ENCODE results near the gene FBXL3. TPM values are rescaled to one million over a fixed set of nuclear protein-coding genes. Genes with fewer than 3 reads are reported as not detected.

The FBXL3 gene
- total RNA-seq, 1 donor from 2014 or later, result 32.6 TPM

- peaks cover 24% of the 10 kb centered on the region for H3K4me1 Mint-ChIP-seq
- H3K36me3 Mint-ChIP-seq, result peaks cover 17% of the 10 kb centered on the region
- no peaks in the 10 kb centered on the region for H3K27me3 Mint-ChIP-seq (ENCODE audit: low read depth)
- H3K9me3 Mint-ChIP-seq, result no peaks in the 10 kb centered on the region
- TF ChIP-seq CTCF (IDR thresholded peaks at IDR 0.05; ENCODE audit: unreplicated experiment), result no peak
- H3K27ac Mint-ChIP-seq, result no peak overlapping the region
- H3K4me3 Mint-ChIP-seq, result peak overlapping the region; percentile 95
- DNase-seq (ENCODE audit: low spot score in 2 of 2, unreplicated experiment in 2 of 2), result no peak
Measured at GRCh38 chr13:76993473-76993872, 33.5 kb downstream of the FBXL3 start.

DNA sequence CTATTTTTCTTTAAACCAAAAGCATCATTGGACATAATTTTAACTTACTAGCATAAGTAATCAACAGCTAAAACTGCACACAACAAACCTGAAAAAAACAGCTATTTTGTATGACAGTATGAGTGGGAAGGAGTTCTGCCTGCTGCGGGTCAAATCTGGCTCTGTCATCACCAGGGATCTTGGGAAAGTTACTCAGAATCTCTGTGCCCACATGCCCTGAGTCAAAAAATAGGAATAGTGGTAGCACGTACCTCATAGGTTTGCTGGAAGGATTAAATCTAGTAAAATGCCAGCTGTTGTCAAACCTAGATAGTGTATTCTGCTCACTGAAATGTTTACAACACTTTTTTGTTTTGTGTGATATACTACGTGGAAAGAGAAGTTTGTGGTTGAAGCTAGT lies 33.9 kb downstream of the FBXL3 start:
- no peaks in the 10 kb centered on the region for H3K9me3 Mint-ChIP-seq
- H3K4me3 Mint-ChIP-seq, result peak overlapping the region; percentile 95
- peaks cover 12% of the 10 kb centered on the region for H3K36me3 Mint-ChIP-seq
- no peak overlapping the region for H3K27ac Mint-ChIP-seq
- peaks cover 24% of the 10 kb centered on the region for H3K4me1 Mint-ChIP-seq
- peaks cover under 1% of the 10 kb centered on the region for H3K27me3 Mint-ChIP-seq (ENCODE audit: low read depth)
- no peak for DNase-seq (ENCODE audit: low spot score in 2 of 2, unreplicated experiment in 2 of 2)
- no peak for TF ChIP-seq CTCF (IDR thresholded peaks at IDR 0.05; ENCODE audit: unreplicated experiment)

- no peak for TF ChIP-seq CTCF (IDR thresholded peaks at IDR 0.05; ENCODE audit: unreplicated experiment)
- Mint-ChIP-seq H3K27ac (peak overlapping the region; percentile 96), H3K27me3 (ENCODE audit: low read depth) (peaks cover 3% of the 10 kb centered on the region), H3K36me3 (peaks cover 11% of the 10 kb centered on the region), H3K4me3 (peak overlapping the region; percentile 95), H3K9me3 (no peaks in the 10 kb centered on the region), H3K4me1 (peaks cover 24% of the 10 kb centered on the region)
- no peak for DNase-seq (ENCODE audit: low spot score in 2 of 2, unreplicated experiment in 2 of 2)
Measured at GRCh38 chr13:76992548-76993001, 34.4 kb downstream of the FBXL3 start.

GRCh38 chr13:76991796-76992547 lies 35.0 kb downstream of the FBXL3 start, which contains the start of gene CLN5:
Gene CLN5, plus strand, starts transcription at chr13:76992081. Its CDS starts 18 bp downstream, at chr13:76992099.
- H3K36me3 Mint-ChIP-seq, result peaks cover 8% of the 10 kb centered on the region
- peaks cover 24% of the 10 kb centered on the region for H3K4me1 Mint-ChIP-seq
- H3K27ac Mint-ChIP-seq, result peak within 1 kb of the TSS; percentile 96
- H3K9me3 Mint-ChIP-seq, result no peaks in the 10 kb centered on the region
- DNase-seq (ENCODE audit: low spot score in 2 of 2, unreplicated experiment in 2 of 2), result peak; percentile 83 to 89
- TF ChIP-seq CTCF (IDR thresholded peaks at IDR 0.05; ENCODE audit: unreplicated experiment), result no peak
- peak within 1 kb of the TSS; percentile 95 for H3K4me3 Mint-ChIP-seq
- H3K27me3 Mint-ChIP-seq (ENCODE audit: low read depth), result peaks cover 8% of the 10 kb centered on the region

DNA sequence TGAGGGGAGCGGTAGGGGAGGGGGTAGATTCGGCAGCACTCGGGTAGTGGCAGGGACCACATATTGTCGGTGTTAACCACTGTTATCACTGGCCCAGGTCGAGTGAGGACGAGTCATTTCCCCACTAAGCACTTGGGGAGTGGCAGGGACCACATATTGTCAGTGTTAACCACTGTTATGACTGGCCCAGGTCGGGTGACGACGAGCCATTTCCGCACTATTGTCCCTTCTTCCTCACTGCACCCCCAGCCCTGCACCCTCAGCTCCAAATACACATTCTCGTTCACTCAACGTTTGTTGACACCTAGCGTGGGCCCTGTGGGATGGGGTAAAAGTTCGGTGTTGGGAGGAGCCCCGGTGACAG lies 35.5 kb downstream of the FBXL3 start:
- no peaks in the 10 kb centered on the region for H3K9me3 Mint-ChIP-seq
- peak overlapping the region; percentile 95 for H3K4me3 Mint-ChIP-seq
- H3K27me3 Mint-ChIP-seq (ENCODE audit: low read depth), result peaks cover 14% of the 10 kb centered on the region
- DNase-seq (ENCODE audit: low spot score in 2 of 2, unreplicated experiment in 2 of 2), result no peak
- peak overlapping the region; percentile 91 for H3K27ac Mint-ChIP-seq
- H3K36me3 Mint-ChIP-seq, result peaks cover 5% of the 10 kb centered on the region
- H3K4me1 Mint-ChIP-seq, result peaks cover 24% of the 10 kb centered on the region
- no peak for TF ChIP-seq CTCF (IDR thresholded peaks at IDR 0.05; ENCODE audit: unreplicated experiment)
